HEK293 (cell line): ENCODE measurements around the gene C3.

Source experiments
- ATF2 ChIP-seq: fragments of 450-650 bp; formaldehyde crosslinking; IDR thresholded peaks from 2 replicates; pipeline ENCODE4 v1.5.1; 2016; ENCODE audit warnings: missing biosample characterization, missing genetic modification characterization, low read depth
- BCL11B ChIP-seq: fragments of 450-650 bp; formaldehyde crosslinking; IDR thresholded peaks from 2 replicates; pipeline ENCODE4 v1.5.1; 2016; ENCODE audit warnings: low read depth, missing biosample characterization, missing genetic modification characterization
- EGR2 ChIP-seq: fragments of 450-650 bp; formaldehyde crosslinking; IDR thresholded peaks from 2 replicates; pipeline ENCODE4 v1.5.1; 2016; ENCODE audit warnings: low read depth, missing biosample characterization, missing genetic modification characterization
- MEIS1 ChIP-seq: sonication (generic); formaldehyde crosslinking; IDR thresholded peaks from 2 replicates; pipeline ENCODE4 v1.8.1; 2022; ENCODE audit warnings: missing genetic modification reagents, mild to moderate bottlenecking, borderline replicate concordance
- PRDM1 ChIP-seq: fragments of 450-650 bp; formaldehyde crosslinking; IDR thresholded peaks from 2 replicates; pipeline ENCODE4; 2016; ENCODE audit warnings: missing biosample characterization, missing genetic modification characterization
- SCRT2 ChIP-seq: fragments of 450-650 bp; formaldehyde crosslinking; IDR thresholded peaks from 2 replicates; pipeline ENCODE4 v1.5.1; 2016; ENCODE audit warnings: missing biosample characterization, missing genetic modification characterization
- ZBTB17 ChIP-seq: fragments of 450-650 bp; formaldehyde crosslinking; IDR thresholded peaks from 2 replicates; pipeline ENCODE4 v1.5.1; 2016; ENCODE audit warnings: missing biosample characterization, missing genetic modification characterization
- ZBTB44 ChIP-seq: fragments of 450-650 bp; IDR thresholded peaks from 2 replicates; pipeline ENCODE4 v1.5.1; 2018; ENCODE audit warnings: missing biosample characterization, mild to moderate bottlenecking, missing genetic modification characterization
- ZBTB48 ChIP-seq: fragments of 450-650 bp; formaldehyde crosslinking; IDR thresholded peaks from 2 replicates; pipeline ENCODE4 v1.5.1; 2016; ENCODE audit warnings: missing biosample characterization, missing genetic modification characterization
- ZBTB7A ChIP-seq: fragments of 450-650 bp; formaldehyde crosslinking; IDR thresholded peaks from 2 replicates; pipeline ENCODE4 v1.5.1; 2016; ENCODE audit warnings: low read depth, missing biosample characterization, missing genetic modification characterization
- ZFHX2 ChIP-seq: fragments of 450-650 bp; formaldehyde crosslinking; conservative IDR thresholded peaks from 2 replicates; pipeline ENCODE4 v1.5.1; 2016; ENCODE audit warnings: missing biosample characterization, missing genetic modification characterization
- ZFP41 ChIP-seq: fragments of 450-650 bp; formaldehyde crosslinking; IDR thresholded peaks from 2 replicates; pipeline ENCODE4 v1.5.1; 2016; ENCODE audit warnings: missing biosample characterization, missing genetic modification characterization, borderline replicate concordance
- ZNF114 ChIP-seq: fragments of 450-650 bp; formaldehyde crosslinking; IDR thresholded peaks from 2 replicates; pipeline ENCODE4 v1.5.0; 2017; ENCODE audit warnings: missing biosample characterization, missing genetic modification characterization
- ZNF132 ChIP-seq: fragments of 450-650 bp; formaldehyde crosslinking; IDR thresholded peaks from 2 replicates; pipeline ENCODE4 v1.5.1; 2017; ENCODE audit warnings: missing biosample characterization, missing genetic modification characterization, borderline replicate concordance
- ZNF148 ChIP-seq: fragments of 450-650 bp; formaldehyde crosslinking; IDR thresholded peaks from 2 replicates; pipeline ENCODE4 v1.5.0; 2017; ENCODE audit warnings: missing biosample characterization, missing genetic modification characterization, borderline replicate concordance
- ZNF157 ChIP-seq: fragments of 450-650 bp; formaldehyde crosslinking; IDR thresholded peaks from 2 replicates; pipeline ENCODE4 v1.5.1; 2016; ENCODE audit warnings: missing biosample characterization, missing genetic modification characterization
- ZNF202 ChIP-seq: fragments of 450-650 bp; formaldehyde crosslinking; IDR thresholded peaks from 2 replicates; pipeline ENCODE4 v1.5.1; 2016; ENCODE audit warnings: missing biosample characterization, missing genetic modification characterization, borderline replicate concordance
- ZNF221 ChIP-seq: fragments of 450-650 bp; formaldehyde crosslinking; IDR thresholded peaks from 2 replicates; pipeline ENCODE4 v1.5.1; 2017; ENCODE audit warnings: missing biosample characterization, missing genetic modification characterization, borderline replicate concordance
- ZNF24 ChIP-seq: fragments of 450-650 bp; formaldehyde crosslinking; IDR thresholded peaks from 2 replicates; pipeline ENCODE4 v1.5.1; 2016; ENCODE audit warnings: missing biosample characterization, missing genetic modification characterization
- ZNF280D ChIP-seq: fragments of 450-650 bp; formaldehyde crosslinking; IDR thresholded peaks from 2 replicates; pipeline ENCODE4 v1.5.1; 2016; ENCODE audit warnings: missing biosample characterization, missing genetic modification characterization
- ZNF292 ChIP-seq: fragments of 450-650 bp; formaldehyde crosslinking; IDR thresholded peaks from 2 replicates; pipeline ENCODE4 v1.5.1; 2016; ENCODE audit warnings: low read depth, missing biosample characterization, missing genetic modification characterization, borderline replicate concordance
- ZNF335 ChIP-seq: fragments of 450-650 bp; formaldehyde crosslinking; conservative IDR thresholded peaks from 2 replicates; pipeline ENCODE4 v1.5.1; 2016; ENCODE audit warnings: missing biosample characterization, missing genetic modification characterization
- ZNF394 ChIP-seq: fragments of 450-650 bp; formaldehyde crosslinking; IDR thresholded peaks from 2 replicates; pipeline ENCODE4 v1.5.1; 2016; ENCODE audit warnings: missing biosample characterization, missing genetic modification characterization, mild to moderate bottlenecking, moderate library complexity, borderline replicate concordance
- ZNF398 ChIP-seq: fragments of 450-650 bp; formaldehyde crosslinking; IDR thresholded peaks from 2 replicates; pipeline ENCODE4 v1.5.1; 2017; ENCODE audit warnings: missing biosample characterization, missing genetic modification characterization
- ZNF626 ChIP-seq: fragments of 450-650 bp; sonication (Bioruptor Pico); formaldehyde crosslinking; IDR thresholded peaks from 2 replicates; pipeline ENCODE4 v1.5.1; 2018; ENCODE audit warnings: missing biosample characterization, missing genetic modification characterization, inconsistent platforms
- ZNF670 ChIP-seq: fragments of 450-650 bp; formaldehyde crosslinking; IDR thresholded peaks from 2 replicates; pipeline ENCODE4 v1.5.1; 2016; ENCODE audit warnings: missing biosample characterization, missing genetic modification characterization, low read depth
- ZNF747 ChIP-seq: fragments of 450-650 bp; formaldehyde crosslinking; IDR thresholded peaks from 2 replicates; pipeline ENCODE4 v1.5.1; 2016; ENCODE audit warnings: missing biosample characterization, missing genetic modification characterization
- ZNF777 ChIP-seq: fragments of 450-650 bp; formaldehyde crosslinking; IDR thresholded peaks from 2 replicates; pipeline ENCODE4 v1.5.1; 2017; ENCODE audit warnings: missing biosample characterization, missing genetic modification characterization, borderline replicate concordance

Gene C3

GRCh38 chr19:6710273-6711077 lies 10.0 kb downstream of the C3 start (continued):
- TF ChIP-seq ZBTB44: no peak
- TF ChIP-seq ZNF335 (tag by site-specific recombination): no peak
- TF ChIP-seq ZNF670 (tag by site-specific recombination): no peak
- TF ChIP-seq ZNF24 (tag by site-specific recombination): no peak
- no peak for TF ChIP-seq ZNF747 (tag by site-specific recombination)
- TF ChIP-seq ZFHX2 (tag by site-specific recombination): peak; percentile 99
- TF ChIP-seq ZNF626 (tag by site-specific recombination): no peak
- no peak for TF ChIP-seq ZBTB7A (tag by site-specific recombination)
- TF ChIP-seq MEIS1: no peak
- peak; percentile 100 for TF ChIP-seq PRDM1 (tag by site-specific recombination)
- no peak for TF ChIP-seq ZFP41 (tag by site-specific recombination)
- TF ChIP-seq EGR2 (tag by site-specific recombination): peak; percentile 99
- TF ChIP-seq ZNF777 (tag by site-specific recombination): 0 out of 2 replicates have a peak, but pooled peaks have one; percentile 5
- TF ChIP-seq ZNF394: no peak
- TF ChIP-seq ZNF221 (tag by site-specific recombination): no peak
- TF ChIP-seq ZNF280D (tag by site-specific recombination): no peak
- TF ChIP-seq ZNF114 (tag by site-specific recombination): no peak
- TF ChIP-seq ZNF148 (tag by site-specific recombination): no peak
- TF ChIP-seq ZBTB48 (tag by site-specific recombination): 0 out of 2 replicates have a peak, but pooled peaks have one; percentile 14
- TF ChIP-seq SCRT2 (tag by site-specific recombination): no peak
- TF ChIP-seq ZNF292 (tag by site-specific recombination): no peak
- TF ChIP-seq ZNF157 (tag by site-specific recombination): 0 out of 2 replicates have a peak, but pooled peaks have one; percentile 37
- no peak for TF ChIP-seq BCL11B (tag by site-specific recombination)
- TF ChIP-seq ZNF132 (tag by site-specific recombination): no peak
- TF ChIP-seq ZNF398 (tag by site-specific recombination): 0 out of 2 replicates have a peak, but pooled peaks have one; percentile 29
- no peak for TF ChIP-seq ZNF202 (tag by site-specific recombination)
- TF ChIP-seq ZBTB17 (tag by site-specific recombination): peak; percentile 44; the same call in 1 of the 2 replicates
- TF ChIP-seq ATF2 (tag by site-specific recombination): no peak
